Measurements from ENCODE around the gene SENP1.
A peak's percentile ranks its signal among the peaks of the same experiment; 100 is the strongest.
"Not testable (repeated sequence)": the region's sequence is repeated elsewhere in the genome, so short reads cannot be mapped to it uniquely, and the experiment has no call there.

SENP1 gene

GRCh38 chr12:48105867-48106680 is at the start of gene SENP1:
SENP1 (minus strand) TSS chr12:48106079; CDS start chr12:48101472, 4,607 bp downstream.
- peak; percentile 53 for DNase-seq

- no peak for DNase-seq
These were observed 45.4 kb upstream of the SENP1 start for GRCh38 chr12:48151103-48151771.

GRCh38 chr12:48145981-48146380 is 40.1 kb upstream of the SENP1 start:
- no peak for DNase-seq

GRCh38 chr12:48143898-48144297 is 38.0 kb upstream of the SENP1 start:
- DNase-seq = no peak

GRCh38 chr12:48142818-48143674 is 37.2 kb upstream of the SENP1 start:
- DNase-seq = no peak

GRCh38 chr12:48135027-48135426 is 29.1 kb upstream of the SENP1 start:
- DNase-seq = no peak

- no peak for DNase-seq
These were observed 26.9 kb upstream of the SENP1 start for GRCh38 chr12:48132826-48133225.

GRCh38 chr12:48131517-48131916 is 25.6 kb upstream of the SENP1 start:
- no peak for DNase-seq

- DNase-seq = no peak
These were observed 23.5 kb upstream of the SENP1 start for GRCh38 chr12:48129376-48129775.

GRCh38 chr12:48128800-48129199 is 22.9 kb upstream of the SENP1 start:
- no peak for DNase-seq

- DNase-seq = no peak
These were observed 21.2 kb upstream of the SENP1 start for GRCh38 chr12:48126953-48127630.

- DNase-seq = no peak
These were observed 20.1 kb upstream of the SENP1 start for GRCh38 chr12:48125985-48126384.

GRCh38 chr12:48125542-48125941 is 19.7 kb upstream of the SENP1 start:
- not testable (repeated sequence) for DNase-seq

- DNase-seq = no peak
These were observed 17.3 kb upstream of the SENP1 start for GRCh38 chr12:48123169-48123568.

GRCh38 chr12:48122065-48122834 is 16.4 kb upstream of the SENP1 start:
- DNase-seq = no peak

- no peak for DNase-seq
These were observed 15.6 kb upstream of the SENP1 start for GRCh38 chr12:48121522-48121921.

GRCh38 chr12:48119834-48120195 is 13.9 kb upstream of the SENP1 start:
- no peak for DNase-seq

GRCh38 chr12:48119078-48119833 is 13.4 kb upstream of the SENP1 start, which contains the start of gene PFKM:
PFKM (plus strand) TSS chr12:48119364; CDS start chr12:48122775, 3,411 bp downstream.
- no peak for DNase-seq

GRCh38 chr12:48118284-48118871 is 12.5 kb upstream of the SENP1 start:
- DNase-seq = no peak

GRCh38 chr12:48115957-48116356 is 10.1 kb upstream of the SENP1 start:
- DNase-seq = no peak

- not testable (repeated sequence) for DNase-seq
These were observed 5.4 kb upstream of the SENP1 start for GRCh38 chr12:48111312-48111693.
